GM12874 (cell line): ENCODE measurements around the gene CEP63.

Source experiments
- CTCF ChIP-seq: IDR thresholded peaks from 2 replicates; pipeline ENCODE4 v1.5.1; 2011; ENCODE audit warnings: low read depth, mild to moderate bottlenecking, control low read depth, low read length, moderate library complexity; ENCODE audit not compliant: insufficient read depth

Gene CEP63

GRCh38 chr3:134605556-134605955 lies 119.7 kb downstream of the CEP63 start:
- no peak for TF ChIP-seq CTCF

- no peak for TF ChIP-seq CTCF
Observed at GRCh38 chr3:134606033-134607025, 120.5 kb downstream of the CEP63 start.

- TF ChIP-seq CTCF = no peak
Observed at GRCh38 chr3:134607054-134608022, 121.5 kb downstream of the CEP63 start.

GRCh38 chr3:134608023-134608770 lies 122.3 kb downstream of the CEP63 start:
- TF ChIP-seq CTCF = no peak

GRCh38 chr3:134608771-134609435 lies 123.0 kb downstream of the CEP63 start:
- TF ChIP-seq CTCF = no peak

GRCh38 chr3:134609821-134610431 lies 124.1 kb downstream of the CEP63 start:
- TF ChIP-seq CTCF = no peak
